Endodermal cell (in vitro differentiated cells): ENCODE results near the gene KCNQ4. TPM values are rescaled to one million over a fixed set of nuclear protein-coding genes. Genes with fewer than 3 reads are reported as not detected.

ENCODE experiments used
- DNase-seq: peaks from one replicate; pipeline ENCODE4 v3.0.0-alpha.2; 2017
- H3K27ac ChIP-seq: 2 replicates; pipeline ENCODE4 v1.5.1; 2013; ENCODE audit warnings: mild to moderate bottlenecking, low read depth, low read length, moderate library complexity
- H3K27me3 ChIP-seq: 2 replicates; pipeline ENCODE4 v1.6.1; 2013; ENCODE audit warnings: mild to moderate bottlenecking, low read length, moderate library complexity; ENCODE audit not compliant: insufficient read depth, control insufficient read depth, poor library complexity, severe bottlenecking
- H3K36me3 ChIP-seq: 2 replicates; pipeline ENCODE4 v1.7.0; 2013; ENCODE audit warnings: mild to moderate bottlenecking, low read length, moderate library complexity; ENCODE audit not compliant: control insufficient read depth, insufficient read depth
- H3K4me1 ChIP-seq: one replicate; pipeline ENCODE4 v1.7.0; 2013; ENCODE audit warnings: low read length; ENCODE audit not compliant: control insufficient read depth, insufficient read depth
- H3K4me3 ChIP-seq: 2 replicates; pipeline ENCODE4 v1.5.1; 2013; ENCODE audit warnings: mild to moderate bottlenecking, low read length, moderate library complexity
- H3K9ac ChIP-seq: 2 replicates; pipeline ENCODE4 v1.6.1; 2013; ENCODE audit warnings: mild to moderate bottlenecking, low read length, moderate library complexity; ENCODE audit not compliant: poor library complexity, severe bottlenecking; ENCODE audit errors: extremely low read depth
- H3K9me3 ChIP-seq: 2 replicates; pipeline ENCODE4 v1.6.1; 2013; ENCODE audit warnings: mild to moderate bottlenecking, low read length, moderate library complexity; ENCODE audit not compliant: control insufficient read depth
- H3K27ac Mint-ChIP-seq: 2 replicates; pipeline ENCODE4 v1.8.0; 2020; ENCODE audit warnings: mixed read lengths
- H3K27me3 Mint-ChIP-seq: 2 replicates; pipeline ENCODE4 v1.8.0; 2021; ENCODE audit warnings: mild to moderate bottlenecking, mixed read lengths; ENCODE audit not compliant: insufficient read depth
- H3K36me3 Mint-ChIP-seq: 2 replicates; pipeline ENCODE4 v1.8.0; 2020; ENCODE audit warnings: low read depth, mixed read lengths
- H3K4me1 Mint-ChIP-seq: 2 replicates; pipeline ENCODE4 v1.8.0; 2020; ENCODE audit warnings: mixed read lengths
- H3K4me3 Mint-ChIP-seq: 2 replicates; pipeline ENCODE4 v1.8.0; 2020; ENCODE audit warnings: mild to moderate bottlenecking, moderate library complexity, mixed read lengths
- H3K9me3 Mint-ChIP-seq: 2 replicates; pipeline ENCODE4 v1.8.0; 2020; ENCODE audit warnings: mild to moderate bottlenecking, mixed read lengths
- WGBS, 2 experiments: methylation state at CpG; one replicate each; pipeline versions ENCODE4 v1.1.5 to v1.1.7; 2013; ENCODE audit warnings: missing lambda C conversion rate in 2 of 2, mixed read lengths in 1 of 2; ENCODE audit not compliant: insufficient coverage in 1 of 2, insufficient read length in 1 of 2; 5-methylcytosine and 5-hydroxymethylcytosine counted together
- total RNA-seq, 2 donors: library from RNA; stranded (reverse); fragmentation: NEBNext Ultra II Directional in 1 of 2; extraction: Animal tissue kit (Norgen Biotek cat#: 25700) in 1 of 2; gene quantifications; 2 replicates in 1 of 2; 3 replicates in 1 of 2; pipeline ENCODE4 v1.2.1, GENCODE V29; 2021
- TF ChIP-seq, protein P1 (sequence below): fragments of 200-600 bp; sonication (generic); conservative IDR thresholded peaks from 2 replicates; pipeline ENCODE4 v1.5.0; 2021; ENCODE audit warnings: antibody characterized with exemption, mild to moderate bottlenecking

KCNQ4 gene
- total RNA-seq, 2 donors from 2014 or later, result 0.22 to 0.88 TPM

- Histone ChIP-seq H3K27ac (no peak overlapping the region), H3K27me3 (peaks cover 31% of the 10 kb centered on the region), H3K4me1 (no peaks in the 10 kb centered on the region), H3K9ac (no peak overlapping the region), H3K4me3 (no peak overlapping the region), H3K9me3 (no peaks in the 10 kb centered on the region), H3K36me3 (no peaks in the 10 kb centered on the region)
- TF ChIP-seq, protein P1, sequence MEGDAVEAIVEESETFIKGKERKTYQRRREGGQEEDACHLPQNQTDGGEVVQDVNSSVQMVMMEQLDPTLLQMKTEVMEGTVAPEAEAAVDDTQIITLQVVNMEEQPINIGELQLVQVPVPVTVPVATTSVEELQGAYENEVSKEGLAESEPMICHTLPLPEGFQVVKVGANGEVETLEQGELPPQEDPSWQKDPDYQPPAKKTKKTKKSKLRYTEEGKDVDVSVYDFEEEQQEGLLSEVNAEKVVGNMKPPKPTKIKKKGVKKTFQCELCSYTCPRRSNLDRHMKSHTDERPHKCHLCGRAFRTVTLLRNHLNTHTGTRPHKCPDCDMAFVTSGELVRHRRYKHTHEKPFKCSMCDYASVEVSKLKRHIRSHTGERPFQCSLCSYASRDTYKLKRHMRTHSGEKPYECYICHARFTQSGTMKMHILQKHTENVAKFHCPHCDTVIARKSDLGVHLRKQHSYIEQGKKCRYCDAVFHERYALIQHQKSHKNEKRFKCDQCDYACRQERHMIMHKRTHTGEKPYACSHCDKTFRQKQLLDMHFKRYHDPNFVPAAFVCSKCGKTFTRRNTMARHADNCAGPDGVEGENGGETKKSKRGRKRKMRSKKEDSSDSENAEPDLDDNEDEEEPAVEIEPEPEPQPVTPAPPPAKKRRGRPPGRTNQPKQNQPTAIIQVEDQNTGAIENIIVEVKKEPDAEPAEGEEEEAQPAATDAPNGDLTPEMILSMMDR, result no peak
- Mint-ChIP-seq H3K9me3 (no peaks in the 10 kb centered on the region), H3K4me3 (no peak overlapping the region), H3K4me1 (peaks cover under 1% of the 10 kb centered on the region), H3K36me3 (no peaks in the 10 kb centered on the region), H3K27ac (no peak overlapping the region), H3K27me3 (peaks cover 55% of the 10 kb centered on the region)
- DNase-seq, result no peak
- 86 to 90% methylated on average over 8 to 9 of the region's 9 CpGs for WGBS, 2 experiments
These were observed 31.8 kb downstream of the KCNQ4 start for GRCh38 chr1:40815420-40815819.

DNA sequence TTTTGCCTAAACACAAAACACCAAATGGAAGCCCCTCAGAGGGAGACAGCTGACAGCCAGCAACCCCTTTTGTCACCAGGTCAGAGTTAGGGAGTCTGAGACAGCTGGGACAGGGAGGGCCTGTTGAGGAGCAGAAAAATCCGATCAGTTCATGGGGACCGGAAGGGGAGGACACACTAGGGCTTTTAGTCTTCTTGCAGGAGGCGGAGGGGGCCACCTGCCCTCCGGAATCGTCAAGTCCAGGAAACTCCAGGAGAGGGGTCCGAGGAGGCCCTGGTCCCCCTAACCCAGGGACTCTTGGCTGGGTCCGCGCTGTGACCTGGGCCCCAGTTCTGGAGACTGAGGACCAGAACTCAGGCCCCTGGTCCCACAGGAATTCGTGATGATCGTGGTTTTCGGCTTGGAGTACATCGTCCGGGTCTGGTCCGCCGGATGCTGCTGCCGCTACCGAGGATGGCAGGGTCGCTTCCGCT, 34.2 kb downstream of the KCNQ4 start:
- peaks cover 8% of the 10 kb centered on the region for H3K4me1 Mint-ChIP-seq
- Histone ChIP-seq H3K27ac (no peak overlapping the region), H3K9ac (no peak overlapping the region), H3K36me3 (no peaks in the 10 kb centered on the region), H3K27me3 (peaks cover 31% of the 10 kb centered on the region), H3K9me3 (no peaks in the 10 kb centered on the region), H3K4me1 (peaks cover 16% of the 10 kb centered on the region), H3K4me3 (peak overlapping the region; percentile 70)
- no peaks in the 10 kb centered on the region for H3K9me3 Mint-ChIP-seq
- H3K36me3 Mint-ChIP-seq, result no peaks in the 10 kb centered on the region
- no peak overlapping the region for H3K27ac Mint-ChIP-seq
- H3K4me3 Mint-ChIP-seq, result peak overlapping the region; percentile 58
- 44 to 46% methylated on average over 11 to 19 of the region's 19 CpGs for WGBS, 2 experiments
- no peak for DNase-seq
- TF ChIP-seq, protein P1, result no peak
- H3K27me3 Mint-ChIP-seq, result peaks cover 52% of the 10 kb centered on the region

GRCh38 chr1:40818264-40818961, 34.8 kb downstream of the KCNQ4 start:
- H3K4me1 Mint-ChIP-seq, result peaks cover 8% of the 10 kb centered on the region
- H3K4me1 ChIP-seq, result peaks cover 19% of the 10 kb centered on the region
- H3K4me3 ChIP-seq, result peak overlapping the region; percentile 70
- peaks cover 47% of the 10 kb centered on the region for H3K27me3 Mint-ChIP-seq
- TF ChIP-seq, protein P1, result no peak
- no peaks in the 10 kb centered on the region for H3K36me3 Mint-ChIP-seq
- H3K27me3 ChIP-seq, result peaks cover 31% of the 10 kb centered on the region
- DNase-seq, result peak; percentile 98
- no peaks in the 10 kb centered on the region for H3K36me3 ChIP-seq
- 3 to 4% methylated on average over 13 to 59 of the region's 59 CpGs for WGBS, 2 experiments
- peak overlapping the region; percentile 58 for H3K4me3 Mint-ChIP-seq
- H3K9me3 Mint-ChIP-seq, result no peaks in the 10 kb centered on the region
- H3K27ac ChIP-seq, result no peak overlapping the region
- no peak overlapping the region for H3K27ac Mint-ChIP-seq
- H3K9ac ChIP-seq, result no peak overlapping the region
- no peaks in the 10 kb centered on the region for H3K9me3 ChIP-seq
